ENCODE measurements around the gene PLXND1. TPM values are rescaled to one million over a fixed set of nuclear protein-coding genes. Genes with fewer than 3 reads are reported as not detected.
A peak's percentile ranks its signal among the peaks of the same experiment; 100 is the strongest.

The PLXND1 gene
- total RNA-seq, 1 donor from 2014 or later = 233 TPM

- Histone ChIP-seq H3K9me3 (no peaks in the 10 kb centered on the region), H3K27me3 (ENCODE audit: low read depth) (no peaks in the 10 kb centered on the region), H3K4me3 (peak overlapping the region; percentile 22), H3K27ac (peak overlapping the region; percentile 89), H3K36me3 (no peaks in the 10 kb centered on the region), H3K4me1 (peaks cover 99% of the 10 kb centered on the region)
- intact Hi-C loops (cut with DNase I) = no loop called here
- no peak for ATAC-seq
- TF ChIP-seq CTCF (IDR thresholded peaks at IDR 0.05) = no peak
- no peak for DNase-seq
These were observed 12.1 kb downstream of the PLXND1 start for GRCh38 chr3:129594409-129594808.

- H3K27ac ChIP-seq = peak overlapping the region; percentile 89
- H3K4me3 ChIP-seq = peak overlapping the region; percentile 22
- no peaks in the 10 kb centered on the region for H3K9me3 ChIP-seq
- no peak for TF ChIP-seq CTCF (IDR thresholded peaks at IDR 0.05)
- peak; percentile 76 for DNase-seq
- peaks cover 6% of the 10 kb centered on the region for H3K36me3 ChIP-seq
- peak; percentile 45 to 55 for ATAC-seq
- intact Hi-C loops (cut with DNase I) = no loop called here
- no peaks in the 10 kb centered on the region for H3K27me3 ChIP-seq (ENCODE audit: low read depth)
- H3K4me1 ChIP-seq = peaks cover 99% of the 10 kb centered on the region
These were observed 12.7 kb downstream of the PLXND1 start for GRCh38 chr3:129593595-129594339.

GRCh38 chr3:129593230-129593594 is 13.3 kb downstream of the PLXND1 start:
- peak overlapping the region; percentile 89 for H3K27ac ChIP-seq
- intact Hi-C loops (cut with DNase I) = no loop called here
- TF ChIP-seq CTCF (IDR thresholded peaks at IDR 0.05) = no peak
- ATAC-seq (no peak), DNase-seq (no peak)
- H3K4me1 ChIP-seq = peaks cover 98% of the 10 kb centered on the region
- H3K4me3 ChIP-seq = peak overlapping the region; percentile 29
- H3K27me3 ChIP-seq (ENCODE audit: low read depth) = no peaks in the 10 kb centered on the region
- peaks cover 11% of the 10 kb centered on the region for H3K36me3 ChIP-seq
- H3K9me3 ChIP-seq = no peaks in the 10 kb centered on the region

GRCh38 chr3:129592381-129593131 is 13.9 kb downstream of the PLXND1 start:
- ATAC-seq (peak; percentile 11), DNase-seq (peak; percentile 81)
- TF ChIP-seq CTCF (IDR thresholded peaks at IDR 0.05) = no peak
- Histone ChIP-seq H3K4me1 (peaks cover 98% of the 10 kb centered on the region), H3K36me3 (peaks cover 18% of the 10 kb centered on the region), H3K9me3 (no peaks in the 10 kb centered on the region), H3K4me3 (peak overlapping the region; percentile 29), H3K27ac (peak overlapping the region; percentile 89), H3K27me3 (ENCODE audit: low read depth) (no peaks in the 10 kb centered on the region)
- intact Hi-C loops (cut with DNase I) = no loop called here

GRCh38 chr3:129591932-129592331 is 14.5 kb downstream of the PLXND1 start:
- H3K4me1 ChIP-seq = peaks cover 98% of the 10 kb centered on the region
- no peak for ATAC-seq
- peaks cover 24% of the 10 kb centered on the region for H3K36me3 ChIP-seq
- no peaks in the 10 kb centered on the region for H3K9me3 ChIP-seq
- H3K27ac ChIP-seq = peak overlapping the region; percentile 89
- no peak for TF ChIP-seq CTCF (IDR thresholded peaks at IDR 0.05)
- no peaks in the 10 kb centered on the region for H3K27me3 ChIP-seq (ENCODE audit: low read depth)
- intact Hi-C loops (cut with DNase I) = no loop called here
- DNase-seq = no peak
- peak overlapping the region; percentile 29 for H3K4me3 ChIP-seq

All from lower lobe of right lung (tissue), 2 donors.